ENCODE measurements around the gene LHFPL6.

LHFPL6 gene

GRCh38 chr13:39419876-39420275, 183.1 kb downstream of the LHFPL6 start:
- Histone ChIP-seq H3K4me1 (ENCODE audit: low read length) (no peaks in the 10 kb centered on the region), H4K20me1 (ENCODE audit: insufficient read depth, low read length) (no peaks in the 10 kb centered on the region), H3K9me3 (replicated peaks; ENCODE audit: insufficient read depth, low read length) (no peaks in the 10 kb centered on the region), H3K9me2 (replicated peaks; ENCODE audit: insufficient read depth, low read length) (no peaks in the 10 kb centered on the region), H3K27ac (ENCODE audit: low read length) (no peak overlapping the region), H3K27me3 (replicated peaks; ENCODE audit: insufficient read depth, low read length) (no peaks in the 10 kb centered on the region), H3K36me3 (replicated peaks; ENCODE audit: insufficient read depth, low read length) (no peaks in the 10 kb centered on the region), H3K4me2 (ENCODE audit: low read depth, low read length) (no peak overlapping the region), H3K4me3 (ENCODE audit: low read length) (no peak overlapping the region), H2AFZ (ENCODE audit: low read length) (no peak overlapping the region), H3K9ac (ENCODE audit: low read length) (no peak overlapping the region), H3K79me2 (ENCODE audit: low read length) (no peaks in the 10 kb centered on the region), H3F3A (ENCODE audit: insufficient read depth, low read length) (no peaks in the 10 kb centered on the region)
- DNase-seq = no peak
- no peak for TF ChIP-seq EZH2phosphoT487 (IDR thresholded peaks at IDR 0.05; ENCODE audit: low read length)
- TF ChIP-seq CTCF (IDR thresholded peaks at IDR 0.05; ENCODE audit: low read length) = no peak
- no peak for TF ChIP-seq EZH2 (optimal IDR thresholded peaks at IDR 0.05; ENCODE audit: low read depth, low read length)

- Histone ChIP-seq H3K27me3 (replicated peaks; ENCODE audit: insufficient read depth, low read length) (no peaks in the 10 kb centered on the region), H3K4me3 (ENCODE audit: low read length) (no peak overlapping the region)
- no peak for TF ChIP-seq EZH2phosphoT487 (IDR thresholded peaks at IDR 0.05; ENCODE audit: low read length)
- TF ChIP-seq CTCF (IDR thresholded peaks at IDR 0.05; ENCODE audit: low read length) = no peak
- TF ChIP-seq EZH2 (optimal IDR thresholded peaks at IDR 0.05; ENCODE audit: low read depth, low read length) = no peak
Observed at GRCh38 chr13:39419068-39419467, 183.9 kb downstream of the LHFPL6 start.

GRCh38 chr13:39418424-39418823, 184.6 kb downstream of the LHFPL6 start:
- Histone ChIP-seq H3K36me3 (replicated peaks; ENCODE audit: insufficient read depth, low read length) (no peaks in the 10 kb centered on the region), H3K4me3 (ENCODE audit: low read length) (no peak overlapping the region), H3K4me1 (ENCODE audit: low read length) (no peaks in the 10 kb centered on the region), H3F3A (ENCODE audit: insufficient read depth, low read length) (no peaks in the 10 kb centered on the region), H3K9me2 (replicated peaks; ENCODE audit: insufficient read depth, low read length) (no peaks in the 10 kb centered on the region), H3K4me2 (ENCODE audit: low read depth, low read length) (no peak overlapping the region), H3K9ac (ENCODE audit: low read length) (no peak overlapping the region), H3K27me3 (replicated peaks; ENCODE audit: insufficient read depth, low read length) (no peaks in the 10 kb centered on the region), H3K79me2 (ENCODE audit: low read length) (no peaks in the 10 kb centered on the region), H3K9me3 (replicated peaks; ENCODE audit: insufficient read depth, low read length) (no peaks in the 10 kb centered on the region), H4K20me1 (ENCODE audit: insufficient read depth, low read length) (no peaks in the 10 kb centered on the region), H3K27ac (ENCODE audit: low read length) (no peak overlapping the region), H2AFZ (ENCODE audit: low read length) (no peak overlapping the region)
- no peak for TF ChIP-seq EZH2 (optimal IDR thresholded peaks at IDR 0.05; ENCODE audit: low read depth, low read length)
- no peak for TF ChIP-seq EZH2phosphoT487 (IDR thresholded peaks at IDR 0.05; ENCODE audit: low read length)
- no peak for TF ChIP-seq CTCF (IDR thresholded peaks at IDR 0.05; ENCODE audit: low read length)
- no peak for DNase-seq

More at GRCh38 chr13:39419068-39419467, 183.9 kb downstream of the LHFPL6 start:
- Histone ChIP-seq H4K20me1 (ENCODE audit: insufficient read depth, low read length) (no peaks in the 10 kb centered on the region), H3K4me2 (ENCODE audit: low read depth, low read length) (no peak overlapping the region), H3K9me2 (replicated peaks; ENCODE audit: insufficient read depth, low read length) (no peaks in the 10 kb centered on the region), H2AFZ (ENCODE audit: low read length) (no peak overlapping the region), H3K36me3 (replicated peaks; ENCODE audit: insufficient read depth, low read length) (no peaks in the 10 kb centered on the region), H3K79me2 (ENCODE audit: low read length) (no peaks in the 10 kb centered on the region), H3K9ac (ENCODE audit: low read length) (no peak overlapping the region), H3K27ac (ENCODE audit: low read length) (no peak overlapping the region), H3F3A (ENCODE audit: insufficient read depth, low read length) (no peaks in the 10 kb centered on the region), H3K9me3 (replicated peaks; ENCODE audit: insufficient read depth, low read length) (no peaks in the 10 kb centered on the region), H3K4me1 (ENCODE audit: low read length) (no peaks in the 10 kb centered on the region)
- no peak for DNase-seq

Measured in MM.1S (cell line).